ENCODE results near the gene DIO2. TPM values are rescaled to one million over a fixed set of nuclear protein-coding genes. Genes with fewer than 3 reads are reported as not detected.

DIO2 gene
- total RNA-seq = not detected

DNA sequence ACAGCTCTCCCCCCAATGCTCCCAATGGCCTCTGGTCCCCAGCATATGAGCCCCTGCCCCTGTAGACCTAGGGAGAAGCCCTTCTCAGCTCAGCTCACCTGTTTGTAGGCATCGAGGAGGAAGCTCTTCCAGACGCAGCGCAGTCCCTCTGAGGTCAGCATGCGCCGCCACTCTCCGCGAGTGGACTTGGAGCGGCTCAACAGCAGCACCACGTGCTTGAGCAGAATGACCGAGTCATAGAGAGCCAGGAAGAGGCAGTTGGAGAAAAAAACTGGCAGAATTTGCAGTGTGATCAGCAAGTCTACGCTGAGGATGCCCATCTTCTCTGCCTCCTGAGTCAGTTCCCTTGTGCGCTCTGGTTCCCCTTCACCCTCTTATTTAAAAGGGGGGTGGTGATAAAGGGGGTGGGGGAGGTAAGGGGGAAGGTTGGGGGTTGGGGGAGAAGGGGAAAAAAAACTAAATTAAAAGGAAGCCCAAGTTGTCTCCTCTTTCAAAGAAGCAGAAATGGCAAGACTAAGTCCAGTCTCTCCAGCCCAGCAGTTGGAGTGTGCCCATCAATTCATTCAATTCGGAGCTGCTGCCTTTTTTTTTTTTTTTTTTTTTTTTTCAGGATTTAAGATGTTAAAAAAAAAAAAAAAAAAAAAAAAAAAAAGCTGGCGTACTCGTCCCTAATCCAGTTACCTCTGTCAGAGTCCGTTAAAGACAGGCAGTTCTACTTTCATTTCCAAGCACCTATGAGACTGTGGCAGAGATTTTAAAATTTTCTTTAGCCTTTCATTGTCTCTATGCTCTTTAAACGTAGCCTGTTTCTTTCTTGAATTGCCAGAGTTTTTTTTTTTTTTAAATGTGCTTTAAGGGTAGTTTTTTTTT, at the start of gene DIO2:
Gene DIO2, minus strand, starts transcription at position 352 of the 870 bp plus-strand sequence. Its CDS starts 32 bp downstream, at position 320.
- H3K4me3 Mint-ChIP-seq = no peak within 1 kb of the TSS
- H3K9me3 Mint-ChIP-seq = no peaks in the 10 kb centered on the region
- no peak for DNase-seq
- POLR2A ChIA-PET = no interaction called here
- H3K4me1 Mint-ChIP-seq = no peaks in the 10 kb centered on the region
- CTCF ChIA-PET = no interaction called here
- H3K27ac Mint-ChIP-seq = no peak within 1 kb of the TSS
- no peaks in the 10 kb centered on the region for H3K36me3 Mint-ChIP-seq (ENCODE audit: low read depth)
- no peaks in the 10 kb centered on the region for H3K27me3 Mint-ChIP-seq

DNA sequence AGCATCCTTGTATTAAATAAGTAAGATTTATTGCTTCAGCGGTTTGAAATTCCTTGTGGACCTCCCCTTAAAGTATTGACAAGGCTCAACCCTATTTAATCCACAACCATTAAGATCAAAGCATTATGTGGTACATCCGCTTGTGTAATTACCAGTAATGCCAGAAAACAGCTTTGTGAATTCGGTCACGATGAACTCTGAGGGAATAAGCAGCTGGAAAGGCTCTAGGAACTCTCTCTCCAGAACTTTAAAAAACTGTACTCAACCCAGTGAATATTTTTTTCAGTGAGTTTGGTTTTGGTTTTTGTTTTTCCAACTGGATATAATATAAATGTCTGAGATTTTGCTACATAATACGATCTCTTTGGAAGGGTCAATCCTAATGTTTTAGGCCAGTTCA, 49.3 kb upstream of the DIO2 start:
- Mint-ChIP-seq H3K4me3 (no peak overlapping the region), H3K27me3 (no peaks in the 10 kb centered on the region), H3K36me3 (ENCODE audit: low read depth) (no peaks in the 10 kb centered on the region), H3K4me1 (no peaks in the 10 kb centered on the region), H3K9me3 (peaks cover 2% of the 10 kb centered on the region), H3K27ac (no peak overlapping the region)
- ChIA-PET CTCF (no interaction called here), POLR2A (no interaction called here)
- no peak for DNase-seq

- Mint-ChIP-seq H3K4me3 (no peak overlapping the region), H3K36me3 (ENCODE audit: low read depth) (no peaks in the 10 kb centered on the region), H3K9me3 (peaks cover 21% of the 10 kb centered on the region), H3K27ac (no peak overlapping the region), H3K4me1 (no peaks in the 10 kb centered on the region), H3K27me3 (no peaks in the 10 kb centered on the region)
- no peak for DNase-seq
- ChIA-PET POLR2A (no interaction called here), CTCF (no interaction called here)
Observed at GRCh38 chr14:80239631-80240030, 28.3 kb upstream of the DIO2 start.

DNA sequence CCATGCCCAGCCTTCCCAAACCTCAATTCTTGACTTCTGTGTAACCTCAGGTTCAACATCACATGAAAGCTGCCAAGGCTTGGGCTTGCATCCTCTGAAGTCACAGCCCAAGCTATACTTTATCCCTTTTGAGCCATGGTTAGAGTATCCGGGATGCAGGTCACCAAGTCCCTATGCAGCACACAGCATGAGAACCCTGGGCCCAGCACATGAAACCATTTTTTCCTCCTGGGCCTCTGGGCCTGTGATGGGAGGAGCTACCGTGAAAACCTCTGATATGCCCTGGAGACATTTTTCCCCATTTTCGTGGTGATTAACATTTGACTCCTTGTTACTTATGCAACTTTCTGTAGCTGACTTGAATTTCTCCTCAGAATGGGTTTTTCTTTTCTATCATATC, 25.8 kb upstream of the DIO2 start:
- DNase-seq = no peak
- peaks cover 21% of the 10 kb centered on the region for H3K9me3 Mint-ChIP-seq
- H3K36me3 Mint-ChIP-seq (ENCODE audit: low read depth) = no peaks in the 10 kb centered on the region
- H3K4me3 Mint-ChIP-seq = no peak overlapping the region
- ChIA-PET CTCF (no interaction called here), POLR2A (no interaction called here)
- no peak overlapping the region for H3K27ac Mint-ChIP-seq
- H3K4me1 Mint-ChIP-seq = no peaks in the 10 kb centered on the region
- no peaks in the 10 kb centered on the region for H3K27me3 Mint-ChIP-seq

DNA sequence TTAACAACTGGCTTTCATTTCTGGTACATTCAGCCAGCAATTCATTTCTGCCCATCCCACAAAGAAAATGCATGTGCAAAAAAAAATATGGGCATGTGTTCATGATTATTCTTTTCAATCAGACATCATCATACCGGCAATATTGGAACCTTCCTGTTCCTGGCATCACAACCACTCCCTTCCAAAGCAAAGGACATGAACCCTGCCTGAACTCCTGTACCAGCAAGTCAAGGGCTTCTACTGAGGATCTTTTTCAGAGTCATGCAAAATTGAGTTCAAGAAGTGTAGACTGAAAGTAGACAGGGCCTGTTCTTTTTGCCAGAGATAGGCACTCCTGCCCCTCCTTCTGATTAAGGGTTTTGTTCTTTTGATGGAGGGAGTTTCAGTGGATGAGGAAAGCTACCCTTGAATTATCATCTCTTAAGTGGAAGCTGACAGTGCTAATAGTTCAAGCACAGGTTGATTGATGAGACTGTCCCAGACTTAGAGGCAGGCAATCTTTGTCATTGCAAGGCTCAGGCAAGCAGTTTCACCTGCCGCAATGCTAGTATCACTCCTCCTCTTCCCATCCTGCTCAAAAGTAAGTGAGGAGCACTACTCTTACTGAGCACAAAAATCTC, 22.3 kb upstream of the DIO2 start:
- ChIA-PET CTCF (no interaction called here), POLR2A (no interaction called here)
- no peak overlapping the region for H3K4me3 Mint-ChIP-seq
- no peak overlapping the region for H3K27ac Mint-ChIP-seq
- H3K27me3 Mint-ChIP-seq = no peaks in the 10 kb centered on the region
- no peaks in the 10 kb centered on the region for H3K4me1 Mint-ChIP-seq
- H3K9me3 Mint-ChIP-seq = peaks cover 32% of the 10 kb centered on the region
- no peaks in the 10 kb centered on the region for H3K36me3 Mint-ChIP-seq (ENCODE audit: low read depth)
- no peak for DNase-seq

- ChIA-PET CTCF (no interaction called here), POLR2A (no interaction called here)
- Mint-ChIP-seq H3K4me1 (no peaks in the 10 kb centered on the region), H3K4me3 (no peak overlapping the region), H3K27me3 (no peaks in the 10 kb centered on the region), H3K27ac (no peak overlapping the region), H3K9me3 (peaks cover 23% of the 10 kb centered on the region), H3K36me3 (ENCODE audit: low read depth) (no peaks in the 10 kb centered on the region)
- DNase-seq = no peak
Observed at GRCh38 chr14:80231702-80232101, 20.4 kb upstream of the DIO2 start.

DNA sequence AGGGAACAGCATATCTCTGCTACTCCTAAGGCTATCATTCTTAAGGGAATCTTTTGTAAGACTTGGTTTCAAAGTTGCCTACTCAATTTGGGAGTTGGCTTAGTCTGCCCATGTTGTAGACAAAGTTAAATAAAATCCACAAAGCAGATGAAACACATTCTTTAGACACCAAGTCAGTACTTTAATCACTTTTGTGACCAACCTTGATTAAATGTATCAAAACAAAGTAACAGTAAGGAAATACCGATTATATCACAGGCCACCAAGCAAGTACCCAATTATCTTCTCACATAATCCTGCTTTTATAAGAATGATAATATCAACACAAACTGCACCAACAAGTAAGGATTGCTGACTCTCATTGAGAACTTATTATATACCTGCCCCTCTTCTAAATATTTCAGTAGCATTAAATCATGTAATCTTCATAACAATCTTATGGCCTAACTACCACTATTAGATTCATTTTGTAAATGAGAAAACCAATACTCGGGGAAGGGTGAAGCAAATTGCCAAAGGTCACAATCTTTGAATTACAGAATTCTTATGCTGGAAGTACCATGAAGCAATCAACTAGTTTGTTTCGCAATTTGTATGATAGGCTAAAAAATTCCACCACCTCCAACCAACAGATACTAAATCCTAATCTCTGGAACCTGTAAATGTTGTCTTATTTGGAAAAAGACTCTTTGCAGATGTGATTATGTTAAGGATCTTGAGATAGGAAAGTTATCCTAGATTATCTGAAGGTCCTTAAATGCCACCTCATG, 12.6 kb upstream of the DIO2 start:
- H3K27me3 Mint-ChIP-seq = no peaks in the 10 kb centered on the region
- no peak overlapping the region for H3K27ac Mint-ChIP-seq
- ChIA-PET POLR2A (no interaction called here), CTCF (no interaction called here)
- H3K4me3 Mint-ChIP-seq = no peak overlapping the region
- H3K9me3 Mint-ChIP-seq = peaks cover 12% of the 10 kb centered on the region
- H3K4me1 Mint-ChIP-seq = no peaks in the 10 kb centered on the region
- H3K36me3 Mint-ChIP-seq (ENCODE audit: low read depth) = no peaks in the 10 kb centered on the region
- no peak for DNase-seq

DNA sequence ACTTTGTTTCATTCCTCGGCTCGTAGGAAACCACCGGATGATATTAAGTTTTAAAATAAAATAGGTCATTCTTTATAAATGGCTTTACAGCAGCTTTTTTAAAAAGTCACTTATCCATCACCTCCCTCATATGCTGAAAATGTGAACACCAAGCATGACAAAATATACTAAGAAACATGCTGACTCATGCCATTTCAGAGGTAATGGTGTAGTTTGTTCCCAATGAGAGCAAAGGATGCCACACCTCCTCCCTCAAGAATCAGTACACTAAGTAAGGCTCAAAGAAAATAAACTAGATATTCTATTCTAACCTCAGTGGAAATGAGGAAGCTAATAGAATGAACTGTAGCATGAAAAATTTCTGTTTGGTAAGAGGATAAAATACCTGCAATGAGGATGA, 5.5 kb upstream of the DIO2 start:
- CTCF ChIA-PET = no interaction called here

GRCh38 chr14:80215756-80216581, 4.7 kb upstream of the DIO2 start:
- Mint-ChIP-seq H3K4me1 (no peaks in the 10 kb centered on the region), H3K9me3 (no peaks in the 10 kb centered on the region), H3K36me3 (ENCODE audit: low read depth) (no peaks in the 10 kb centered on the region), H3K27ac (no peak overlapping the region), H3K4me3 (no peak overlapping the region), H3K27me3 (no peaks in the 10 kb centered on the region)
- CTCF ChIA-PET = no interaction called here
- POLR2A ChIA-PET = no interaction called here
- no peak for DNase-seq

More for the DNA sequence above, 5.5 kb upstream of the DIO2 start:
- H3K36me3 Mint-ChIP-seq (ENCODE audit: low read depth) = no peaks in the 10 kb centered on the region
- no peaks in the 10 kb centered on the region for H3K9me3 Mint-ChIP-seq
- H3K27ac Mint-ChIP-seq = no peak overlapping the region
- no peak for DNase-seq
- no peak overlapping the region for H3K4me3 Mint-ChIP-seq
- no peaks in the 10 kb centered on the region for H3K4me1 Mint-ChIP-seq
- POLR2A ChIA-PET = no interaction called here
- H3K27me3 Mint-ChIP-seq = no peaks in the 10 kb centered on the region

- Mint-ChIP-seq H3K9me3 (no peaks in the 10 kb centered on the region), H3K4me1 (no peaks in the 10 kb centered on the region), H3K36me3 (ENCODE audit: low read depth) (no peaks in the 10 kb centered on the region), H3K27me3 (no peaks in the 10 kb centered on the region), H3K4me3 (no peak overlapping the region), H3K27ac (no peak overlapping the region)
- no peak for DNase-seq
- CTCF ChIA-PET = no interaction called here
- POLR2A ChIA-PET = no interaction called here
Observed at GRCh38 chr14:80215081-80215480, 3.8 kb upstream of the DIO2 start.

DNA sequence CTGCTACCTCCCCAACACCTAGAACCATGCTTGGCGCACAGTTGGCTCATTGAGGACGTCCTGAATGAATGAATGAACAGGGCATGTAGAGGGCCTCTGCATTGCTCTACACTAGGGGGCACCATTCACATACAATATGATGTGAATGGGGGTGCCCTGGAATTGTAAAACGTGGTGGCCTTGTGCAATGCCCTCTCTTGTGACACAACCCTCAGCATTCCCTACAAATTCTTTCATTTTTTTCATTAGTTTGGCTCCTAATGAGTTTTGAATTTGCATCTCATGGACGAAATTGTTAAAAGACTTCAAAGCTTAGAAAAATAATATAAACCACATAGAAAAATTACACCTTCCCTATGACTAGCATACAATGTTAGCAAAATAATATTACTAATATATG, 2.3 kb upstream of the DIO2 start:
- H3K27ac Mint-ChIP-seq = no peak overlapping the region
- no peaks in the 10 kb centered on the region for H3K9me3 Mint-ChIP-seq
- DNase-seq = no peak
- ChIA-PET POLR2A (no interaction called here), CTCF (interaction anchor here (0.6 to 1.9 kb wide), 3 partner anchors 373 to 726 kb away, joined by 3 to 6 read pairs (median 4); no protein-coding TSS in a partner anchor)
- H3K4me1 Mint-ChIP-seq = no peaks in the 10 kb centered on the region
- no peaks in the 10 kb centered on the region for H3K27me3 Mint-ChIP-seq
- no peaks in the 10 kb centered on the region for H3K36me3 Mint-ChIP-seq (ENCODE audit: low read depth)
- H3K4me3 Mint-ChIP-seq = no peak overlapping the region

- Mint-ChIP-seq H3K9me3 (no peaks in the 10 kb centered on the region), H3K4me3 (no peak overlapping the region), H3K36me3 (ENCODE audit: low read depth) (no peaks in the 10 kb centered on the region), H3K27ac (no peak overlapping the region), H3K4me1 (no peaks in the 10 kb centered on the region), H3K27me3 (no peaks in the 10 kb centered on the region)
- ChIA-PET POLR2A (no interaction called here), CTCF (no interaction called here)
- no peak for DNase-seq
Observed at GRCh38 chr14:80212023-80212397, 706 bp upstream of the DIO2 start.

DNA sequence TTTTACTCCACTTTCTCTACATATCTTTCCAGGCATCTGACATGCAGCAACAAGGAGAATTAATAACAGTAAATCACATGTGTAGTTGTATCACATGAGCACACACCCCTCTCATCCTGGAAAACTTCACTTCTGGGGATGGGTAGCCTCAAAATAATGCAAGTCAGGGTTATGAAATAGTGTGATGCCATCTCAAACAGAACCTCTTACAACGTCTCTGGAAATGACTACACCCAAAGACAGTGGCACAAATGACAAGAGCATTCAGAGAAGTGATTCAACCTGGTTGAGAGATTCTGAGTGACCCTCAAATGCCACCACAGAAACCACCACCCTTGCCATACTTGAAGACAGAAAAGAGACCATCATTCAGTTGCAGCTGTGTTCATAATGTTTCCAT, 2.8 kb downstream of the DIO2 start:
- no peak for DNase-seq
- H3K4me3 Mint-ChIP-seq = no peak overlapping the region
- H3K27ac Mint-ChIP-seq = no peak overlapping the region
- no peaks in the 10 kb centered on the region for H3K9me3 Mint-ChIP-seq
- no peaks in the 10 kb centered on the region for H3K36me3 Mint-ChIP-seq (ENCODE audit: low read depth)
- H3K27me3 Mint-ChIP-seq = no peaks in the 10 kb centered on the region
- H3K4me1 Mint-ChIP-seq = no peaks in the 10 kb centered on the region
- ChIA-PET CTCF (no interaction called here), POLR2A (no interaction called here)
